Ishikawa (cell line): ENCODE measurements around the gene SKIDA1.

ENCODE experiments used
- CEBPB ChIP-seq: IDR thresholded peaks from 2 replicates; pipeline ENCODE4 v1.6.1; 2012
- CREB1 ChIP-seq: IDR thresholded peaks from 2 replicates; pipeline ENCODE4 v1.6.1; 2012; ENCODE audit warnings: low read depth
- EGR1 ChIP-seq: IDR thresholded peaks from 2 replicates; pipeline ENCODE4 v1.6.1; 2012
- EP300 ChIP-seq: IDR thresholded peaks from 2 replicates; pipeline ENCODE4 v1.6.1; 2012; ENCODE audit warnings: borderline replicate concordance
- FOXM1 ChIP-seq: IDR thresholded peaks from 2 replicates; pipeline ENCODE4 v1.6.1; 2012; ENCODE audit warnings: low read depth, borderline replicate concordance
- MAX ChIP-seq: IDR thresholded peaks from 2 replicates; pipeline ENCODE4 v1.6.1; 2012
- NFIC ChIP-seq: IDR thresholded peaks from 2 replicates; pipeline ENCODE4 v1.6.1; 2012
- RAD21 ChIP-seq: IDR thresholded peaks from 2 replicates; pipeline ENCODE4 v1.6.1; 2012; ENCODE audit warnings: low read depth
- TAF1 ChIP-seq: IDR thresholded peaks from 2 replicates; pipeline ENCODE4 v1.6.1; 2012; ENCODE audit warnings: low read depth, mild to moderate bottlenecking
- TEAD4 ChIP-seq: IDR thresholded peaks from 2 replicates; pipeline ENCODE4 v1.6.1; 2012
- USF1 ChIP-seq: IDR thresholded peaks from 2 replicates; pipeline ENCODE4 v1.6.1; 2012
- YY1 ChIP-seq: IDR thresholded peaks from 2 replicates; pipeline ENCODE4 v1.6.1; 2012; ENCODE audit warnings: low read depth
- ZBTB7A ChIP-seq: IDR thresholded peaks from 2 replicates; pipeline ENCODE4 v1.6.1; 2012; ENCODE audit warnings: low read depth
- TF ChIP-seq, protein P1 (sequence below): IDR thresholded peaks from 2 replicates; pipeline ENCODE4 v1.6.1; 2012; ENCODE audit warnings: low read depth, mild to moderate bottlenecking

DNA sequence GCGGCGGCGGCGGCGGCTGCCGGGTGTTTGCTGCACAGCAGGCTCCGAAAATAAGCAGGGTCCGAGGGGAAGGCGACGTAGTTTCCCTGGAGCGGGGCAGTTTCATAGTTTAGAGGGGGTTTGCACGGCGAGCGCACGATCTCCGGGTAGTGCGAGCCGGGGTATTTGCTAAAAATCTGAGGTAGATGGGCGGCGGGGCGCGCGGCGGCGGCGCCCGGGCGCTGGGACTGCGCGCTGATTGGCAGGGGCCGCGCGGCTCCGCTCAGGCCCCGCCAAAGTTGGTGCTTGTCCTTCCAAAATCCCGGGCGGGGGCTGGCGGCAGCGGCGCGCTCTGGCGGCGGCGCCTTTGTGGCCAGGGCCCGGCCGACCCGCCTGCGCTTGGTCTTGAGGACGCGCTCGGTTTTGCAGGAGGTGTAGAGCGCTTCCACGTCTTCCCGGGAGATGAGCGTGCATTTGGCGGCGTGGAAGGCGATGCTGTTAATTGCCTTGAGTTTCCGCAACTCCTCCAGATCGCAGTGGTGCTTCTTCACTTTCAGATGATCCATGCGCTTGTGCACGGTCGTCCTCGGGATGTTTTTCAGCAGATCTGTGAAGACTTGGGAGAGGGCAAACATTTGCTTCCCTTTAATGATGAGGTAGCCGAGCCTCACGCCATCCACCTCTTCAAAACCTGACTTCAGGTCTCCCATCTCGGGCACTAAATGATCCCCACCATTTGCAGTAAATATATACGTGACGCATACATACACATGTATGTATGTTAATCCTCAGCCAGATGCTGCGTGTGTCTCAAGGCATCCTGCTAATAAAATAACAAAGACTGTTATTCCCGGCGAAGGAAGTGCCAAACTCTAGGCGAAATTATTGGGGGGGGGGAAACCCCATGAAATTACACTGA is 8.1 kb downstream of the SKIDA1 start:
- TF ChIP-seq, protein P1, sequence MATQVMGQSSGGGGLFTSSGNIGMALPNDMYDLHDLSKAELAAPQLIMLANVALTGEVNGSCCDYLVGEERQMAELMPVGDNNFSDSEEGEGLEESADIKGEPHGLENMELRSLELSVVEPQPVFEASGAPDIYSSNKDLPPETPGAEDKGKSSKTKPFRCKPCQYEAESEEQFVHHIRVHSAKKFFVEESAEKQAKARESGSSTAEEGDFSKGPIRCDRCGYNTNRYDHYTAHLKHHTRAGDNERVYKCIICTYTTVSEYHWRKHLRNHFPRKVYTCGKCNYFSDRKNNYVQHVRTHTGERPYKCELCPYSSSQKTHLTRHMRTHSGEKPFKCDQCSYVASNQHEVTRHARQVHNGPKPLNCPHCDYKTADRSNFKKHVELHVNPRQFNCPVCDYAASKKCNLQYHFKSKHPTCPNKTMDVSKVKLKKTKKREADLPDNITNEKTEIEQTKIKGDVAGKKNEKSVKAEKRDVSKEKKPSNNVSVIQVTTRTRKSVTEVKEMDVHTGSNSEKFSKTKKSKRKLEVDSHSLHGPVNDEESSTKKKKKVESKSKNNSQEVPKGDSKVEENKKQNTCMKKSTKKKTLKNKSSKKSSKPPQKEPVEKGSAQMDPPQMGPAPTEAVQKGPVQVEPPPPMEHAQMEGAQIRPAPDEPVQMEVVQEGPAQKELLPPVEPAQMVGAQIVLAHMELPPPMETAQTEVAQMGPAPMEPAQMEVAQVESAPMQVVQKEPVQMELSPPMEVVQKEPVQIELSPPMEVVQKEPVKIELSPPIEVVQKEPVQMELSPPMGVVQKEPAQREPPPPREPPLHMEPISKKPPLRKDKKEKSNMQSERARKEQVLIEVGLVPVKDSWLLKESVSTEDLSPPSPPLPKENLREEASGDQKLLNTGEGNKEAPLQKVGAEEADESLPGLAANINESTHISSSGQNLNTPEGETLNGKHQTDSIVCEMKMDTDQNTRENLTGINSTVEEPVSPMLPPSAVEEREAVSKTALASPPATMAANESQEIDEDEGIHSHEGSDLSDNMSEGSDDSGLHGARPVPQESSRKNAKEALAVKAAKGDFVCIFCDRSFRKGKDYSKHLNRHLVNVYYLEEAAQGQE, result no peak
- TF ChIP-seq YY1, result no peak
- no peak for TF ChIP-seq CEBPB
- TF ChIP-seq USF1, result no peak
- no peak for TF ChIP-seq EP300
- TF ChIP-seq FOXM1, result no peak
- no peak for TF ChIP-seq MAX
- TF ChIP-seq TAF1, result no peak
- TF ChIP-seq RAD21, result no peak
- no peak for TF ChIP-seq EGR1
- TF ChIP-seq CREB1, result no peak
- no peak for TF ChIP-seq TEAD4
- no peak for TF ChIP-seq ZBTB7A
- TF ChIP-seq NFIC, result no peak
